HG03025 (cell line): ENCODE measurements around the gene KLHL25.

Experiments used
- ATAC-seq: cut with Tn5 transposase; IDR thresholded peaks from one replicate; pipeline ENCODE4 v1.9.1; 2021; ENCODE audit warnings: mild to moderate bottlenecking, moderate library complexity; ENCODE audit not compliant: unreplicated experiment, low FRiP score

The KLHL25 gene

GRCh38 chr15:85778107-85778776 lies 16.5 kb downstream of the KLHL25 start:
- ATAC-seq: no peak

- ATAC-seq: no peak
Observed at GRCh38 chr15:85777250-85778106, 17.2 kb downstream of the KLHL25 start.

- no peak for ATAC-seq
Observed at GRCh38 chr15:85773970-85774369, 20.8 kb downstream of the KLHL25 start.

- ATAC-seq: no peak
Observed at GRCh38 chr15:85773249-85773648, 21.5 kb downstream of the KLHL25 start.

GRCh38 chr15:85772668-85773067 lies 22.1 kb downstream of the KLHL25 start:
- no peak for ATAC-seq

GRCh38 chr15:85771781-85772445 lies 22.8 kb downstream of the KLHL25 start:
- no peak for ATAC-seq

- no peak for ATAC-seq
Observed at GRCh38 chr15:85771271-85771670, 23.5 kb downstream of the KLHL25 start.

GRCh38 chr15:85770096-85771041 lies 24.4 kb downstream of the KLHL25 start:
- ATAC-seq: no peak

GRCh38 chr15:85769182-85769900 lies 25.4 kb downstream of the KLHL25 start:
- ATAC-seq: no peak

- ATAC-seq: no peak
Observed at GRCh38 chr15:85768595-85769168, 26.0 kb downstream of the KLHL25 start.

GRCh38 chr15:85767785-85768529 lies 26.8 kb downstream of the KLHL25 start:
- ATAC-seq: no peak

- no peak for ATAC-seq
Observed at GRCh38 chr15:85766001-85766831, 28.5 kb downstream of the KLHL25 start.

GRCh38 chr15:85764649-85765277 lies 30.0 kb downstream of the KLHL25 start:
- no peak for ATAC-seq

- no peak for ATAC-seq
Observed at GRCh38 chr15:85763673-85764633, 30.8 kb downstream of the KLHL25 start.

GRCh38 chr15:85763157-85763556 lies 31.6 kb downstream of the KLHL25 start:
- no peak for ATAC-seq

GRCh38 chr15:85762756-85763127 lies 32.0 kb downstream of the KLHL25 start:
- ATAC-seq: no peak
